22Rv1 (cell line): ENCODE results near the gene AP1S3.

ENCODE experiments used
- CTCF ChIP-seq: fragments of 450-650 bp; IDR thresholded peaks from 2 replicates; pipeline ENCODE4 v1.5.1; 2017; ENCODE audit warnings: mild to moderate bottlenecking
- ZFX ChIP-seq: fragments of 450-650 bp; IDR thresholded peaks from 2 replicates; pipeline ENCODE4 v1.6.1; 2017; ENCODE audit warnings: antibody characterized with exemption, borderline replicate concordance

- TF ChIP-seq CTCF (no peak), ZFX (no peak)
These were observed 40.5 kb upstream of the AP1S3 start for GRCh38 chr2:223877721-223878410.
